ACHN (cell line): ENCODE measurements around the gene OBP2B.
A peak's percentile ranks its signal among the peaks of the same experiment; 100 is the strongest.

Experiments
- DNase-seq: peaks from one replicate; pipeline ENCODE4 v3.0.0-alpha.2; 2015
- in situ Hi-C: cut with HindIII; loops from 2 replicates; pipeline ENCODE4 v1.10.0; 2017; ENCODE audit warnings: low sequenced_read_pairs, low pct_ligation_motif_present, low pct_unique_long_range_greater_than_20kb

OBP2B gene

DNA sequence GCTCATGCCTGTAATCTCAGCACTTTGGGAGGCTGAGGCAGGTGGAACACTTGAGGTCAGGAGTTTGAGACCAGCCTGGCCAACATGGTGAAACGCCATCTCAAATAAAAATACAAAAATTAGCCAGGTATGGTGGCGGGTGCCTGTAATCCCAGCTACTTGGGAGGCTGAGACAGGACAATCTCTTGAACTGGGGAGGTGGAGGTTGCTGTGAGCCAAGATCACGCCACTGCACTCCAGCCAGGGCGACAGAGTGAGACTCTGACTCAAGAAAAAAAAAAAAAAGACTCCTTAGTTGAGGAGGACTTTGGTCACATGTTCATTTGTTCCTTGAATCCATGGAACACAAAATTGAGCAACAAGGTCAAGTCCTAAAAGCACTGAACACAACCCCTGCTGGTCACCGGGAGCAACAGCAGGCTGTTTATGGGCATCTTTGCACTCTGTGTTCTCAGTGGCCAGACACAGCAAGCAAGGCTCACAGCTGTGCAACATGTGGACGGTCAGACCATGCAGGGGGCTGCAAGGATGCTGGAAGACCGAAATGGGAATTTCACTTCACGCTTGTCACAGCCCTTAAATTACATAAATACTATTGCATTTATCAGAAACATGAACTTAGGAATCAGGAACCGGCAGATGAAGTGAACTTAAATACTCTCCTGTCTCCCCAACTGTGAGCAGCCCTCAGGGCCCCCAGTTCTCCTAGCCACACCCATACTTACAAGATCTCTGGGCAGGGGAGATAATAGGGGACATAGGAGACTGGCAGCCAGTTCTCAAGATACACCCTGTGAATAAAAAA is 48.1 kb downstream of the OBP2B start:
- peak; percentile 52 for DNase-seq
- in situ Hi-C loops = no loop called here

- in situ Hi-C loops = no loop called here
- DNase-seq = no peak
These were observed 50.4 kb downstream of the OBP2B start for GRCh38 chr9:133158695-133159094.
